Thyroid gland (tissue), 4 donors: Measurements from ENCODE around the gene TNRC6B. TPM values are rescaled to one million over a fixed set of nuclear protein-coding genes. Genes with fewer than 3 reads are reported as not detected.

Source experiments
- DNase-seq, 2 donors: peaks; one replicate each; pipeline ENCODE4 v3.0.0-alpha.2; 2019
- H3K27ac ChIP-seq, 3 donors: fragments of 200-600 bp; sonication (generic); 1 replicate in 2 of 3; 2 replicates in 1 of 3; pipeline ENCODE4 v1.5.1; 2016 to 2019; ENCODE audit warnings: mild to moderate bottlenecking in 1 of 3, moderate library complexity in 1 of 3
- H3K27me3 ChIP-seq: fragments of 200-600 bp; sonication (generic); one replicate; pipeline ENCODE4 v1.5.1; 2019
- H3K36me3 ChIP-seq, 2 donors: fragments of 200-600 bp; sonication (generic); one replicate each; pipeline ENCODE4 v1.5.1; 2016 to 2019
- H3K4me1 ChIP-seq, 2 donors: fragments of 200-600 bp; sonication (generic); one replicate each; pipeline ENCODE4 v1.5.1; 2017 to 2019
- H3K4me3 ChIP-seq, 3 donors: fragments of 200-600 bp; sonication (generic); replicated peaks in 1 of 3; 1 replicate in 2 of 3; 2 replicates in 1 of 3; pipeline ENCODE4 v1.5.1; 2016; ENCODE audit warnings: mild to moderate bottlenecking in 1 of 3
- H3K9me3 ChIP-seq: fragments of 200-600 bp; sonication (generic); one replicate; pipeline ENCODE4 v1.5.1; 2017
- POLR2A ChIP-seq, 2 donors: fragments of 450-650 bp; IDR thresholded peaks; one replicate each; pipeline ENCODE4 v1.6.1; 2017; ENCODE audit warnings: antibody characterized with exemption in 2 of 2, mild to moderate bottlenecking in 2 of 2, moderate library complexity in 1 of 2
- WGBS, 2 donors: methylation state at CpG; one replicate each; pipeline ENCODE4 v1.1.5; 2017; 5-methylcytosine and 5-hydroxymethylcytosine counted together
- intact Hi-C: fragments of 100-400 bp; cut with DNase I; formaldehyde crosslinking; loops from one replicate; pipeline ENCODE4 v1.15.1; 2023
- total RNA-seq, 4 donors: library from RNA; depleted of rRNA; stranded (reverse); fragments of >200 nt; gene quantifications; one replicate each; pipeline ENCODE4 v1.2.3, GENCODE V29; 2016
- TF ChIP-seq, protein P1 (sequence below), 6 experiments: fragments of 200-600 bp in 3 of 6; fragments of 450-650 bp in 3 of 6; sonication (generic) in 3 of 6; IDR thresholded peaks; one replicate each; pipeline ENCODE4 v1.5.1; 2016 to 2019; ENCODE audit warnings: antibody characterized with exemption in 6 of 6, mild to moderate bottlenecking in 2 of 6, inconsistent platforms in 1 of 6, moderate library complexity in 1 of 6

Gene TNRC6B
- total RNA-seq, 4 donors from 2014 or later, result 46.1 to 202 (median 114) TPM

DNA sequence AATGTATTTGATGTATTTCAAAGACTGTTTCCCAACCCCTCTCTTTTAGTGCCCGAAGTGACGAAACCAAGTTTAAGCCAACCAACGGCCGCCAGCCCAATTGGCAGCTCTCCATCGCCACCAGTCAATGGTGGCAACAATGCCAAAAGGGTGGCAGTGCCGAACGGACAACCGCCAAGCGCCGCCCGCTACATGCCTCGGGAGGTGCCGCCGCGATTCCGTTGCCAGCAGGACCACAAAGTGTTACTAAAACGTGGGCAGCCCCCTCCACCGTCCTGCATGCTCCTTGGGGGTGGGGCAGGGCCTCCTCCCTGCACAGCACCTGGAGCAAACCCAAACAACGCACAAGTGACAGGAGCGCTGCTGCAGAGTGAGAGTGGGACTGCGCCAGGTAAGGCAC, 84.1 kb downstream of the TNRC6B start:
- WGBS, 2 donors, result 95 to 97% methylated on average over 20 to 21 of the region's 21 CpGs
- H3K27me3 ChIP-seq, result no peaks in the 10 kb centered on the region
- intact Hi-C loops, result no loop called here
- no peak for TF ChIP-seq POLR2A (IDR thresholded peaks at IDR 0.05)
- TF ChIP-seq, protein P1, sequence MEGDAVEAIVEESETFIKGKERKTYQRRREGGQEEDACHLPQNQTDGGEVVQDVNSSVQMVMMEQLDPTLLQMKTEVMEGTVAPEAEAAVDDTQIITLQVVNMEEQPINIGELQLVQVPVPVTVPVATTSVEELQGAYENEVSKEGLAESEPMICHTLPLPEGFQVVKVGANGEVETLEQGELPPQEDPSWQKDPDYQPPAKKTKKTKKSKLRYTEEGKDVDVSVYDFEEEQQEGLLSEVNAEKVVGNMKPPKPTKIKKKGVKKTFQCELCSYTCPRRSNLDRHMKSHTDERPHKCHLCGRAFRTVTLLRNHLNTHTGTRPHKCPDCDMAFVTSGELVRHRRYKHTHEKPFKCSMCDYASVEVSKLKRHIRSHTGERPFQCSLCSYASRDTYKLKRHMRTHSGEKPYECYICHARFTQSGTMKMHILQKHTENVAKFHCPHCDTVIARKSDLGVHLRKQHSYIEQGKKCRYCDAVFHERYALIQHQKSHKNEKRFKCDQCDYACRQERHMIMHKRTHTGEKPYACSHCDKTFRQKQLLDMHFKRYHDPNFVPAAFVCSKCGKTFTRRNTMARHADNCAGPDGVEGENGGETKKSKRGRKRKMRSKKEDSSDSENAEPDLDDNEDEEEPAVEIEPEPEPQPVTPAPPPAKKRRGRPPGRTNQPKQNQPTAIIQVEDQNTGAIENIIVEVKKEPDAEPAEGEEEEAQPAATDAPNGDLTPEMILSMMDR (IDR thresholded peaks at IDR 0.05), result no peak
- H3K36me3 ChIP-seq, result peaks cover 11 to 15% of the 10 kb centered on the region in 2 donors
- H3K4me1 ChIP-seq, result peaks cover 0 to 16% of the 10 kb centered on the region in 2 donors
- no peak overlapping the region for H3K27ac ChIP-seq
- no peak overlapping the region for H3K4me3 ChIP-seq
- DNase-seq, result no peak
- H3K9me3 ChIP-seq, result no peaks in the 10 kb centered on the region

DNA sequence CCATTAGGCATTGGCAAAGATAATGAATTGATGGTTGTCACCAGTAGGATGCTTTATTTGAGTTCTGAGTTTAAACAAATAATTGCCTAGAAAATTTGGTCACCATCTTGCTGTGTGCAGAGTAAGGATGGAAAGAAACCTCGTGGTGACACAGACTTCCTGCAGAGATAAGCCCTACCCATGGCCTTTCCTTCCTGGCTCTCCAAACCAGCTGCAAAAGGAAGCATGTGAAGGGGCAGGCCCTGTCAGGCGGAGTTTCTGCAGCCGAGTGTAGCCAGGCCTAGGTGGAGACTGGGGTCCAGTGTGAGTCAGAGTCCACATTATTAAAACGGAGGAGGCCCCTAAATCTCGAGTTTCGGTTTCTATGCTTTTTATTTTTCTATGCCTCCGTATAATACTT, 85.5 kb downstream of the TNRC6B start:
- no peaks in the 10 kb centered on the region for H3K9me3 ChIP-seq
- peaks cover 11 to 15% of the 10 kb centered on the region in 2 donors for H3K36me3 ChIP-seq
- no peaks in the 10 kb centered on the region for H3K27me3 ChIP-seq
- no peak for DNase-seq
- H3K4me3 ChIP-seq, result no peak overlapping the region
- intact Hi-C loops, result no loop called here
- peak overlapping the region in 1 of 3 donors; percentile 27 for H3K27ac ChIP-seq
- TF ChIP-seq POLR2A (IDR thresholded peaks at IDR 0.05), result no peak
- TF ChIP-seq, protein P1 (IDR thresholded peaks at IDR 0.05), result no peak
- peaks cover 0 to 15% of the 10 kb centered on the region in 2 donors for H3K4me1 ChIP-seq
- WGBS, 2 donors, result 68 to 73% methylated on average over 7 of the region's 7 CpGs

DNA sequence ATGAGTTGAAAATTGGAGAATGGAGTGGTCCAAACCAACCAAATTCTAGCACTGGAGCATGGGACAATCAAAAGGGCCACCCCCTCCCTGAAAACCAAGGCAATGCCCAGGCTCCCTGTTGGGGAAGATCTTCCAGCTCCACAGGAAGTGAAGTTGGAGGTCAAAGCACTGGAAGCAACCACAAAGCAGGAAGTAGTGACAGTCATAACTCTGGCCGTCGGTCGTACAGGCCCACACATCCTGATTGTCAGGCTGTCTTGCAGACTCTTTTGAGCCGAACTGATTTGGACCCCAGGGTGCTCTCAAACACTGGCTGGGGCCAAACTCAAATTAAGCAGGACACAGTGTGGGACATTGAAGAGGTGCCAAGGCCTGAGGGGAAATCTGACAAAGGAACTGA, 88.1 kb downstream of the TNRC6B start:
- peaks cover 11 to 15% of the 10 kb centered on the region in 2 donors for H3K36me3 ChIP-seq

DNA sequence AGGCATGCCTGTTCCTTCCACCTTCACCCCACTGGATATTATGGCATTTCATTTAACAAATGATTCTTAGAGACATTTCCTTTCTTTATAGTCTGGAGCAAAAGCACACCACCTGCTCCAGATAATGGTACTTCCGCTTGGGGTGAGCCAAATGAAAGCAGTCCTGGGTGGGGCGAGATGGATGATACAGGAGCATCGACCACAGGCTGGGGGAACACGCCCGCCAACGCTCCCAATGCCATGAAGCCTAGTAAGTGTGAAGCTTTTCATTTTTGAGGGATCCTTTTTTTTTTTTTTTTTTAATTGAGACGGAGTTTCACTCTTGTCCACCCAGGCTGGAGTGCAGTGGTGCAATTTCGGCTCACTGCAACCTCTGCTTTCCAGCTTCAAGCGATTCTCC, 92.3 kb downstream of the TNRC6B start:
- TF ChIP-seq, protein P1 (IDR thresholded peaks at IDR 0.05), result no peak
- no peak for TF ChIP-seq POLR2A (IDR thresholded peaks at IDR 0.05)
- H3K4me3 ChIP-seq, result no peak overlapping the region
- 97 to 98% methylated on average over 9 of the region's 9 CpGs for WGBS, 2 donors
- peaks cover 2 to 14% of the 10 kb centered on the region in 2 donors for H3K36me3 ChIP-seq
- intact Hi-C loops, result no loop called here
- no peak overlapping the region for H3K27ac ChIP-seq
- peaks cover 4 to 9% of the 10 kb centered on the region in 2 donors for H3K4me1 ChIP-seq
- H3K9me3 ChIP-seq, result no peaks in the 10 kb centered on the region
- H3K27me3 ChIP-seq, result no peaks in the 10 kb centered on the region
- DNase-seq, result no peak

More for the DNA sequence above, 88.1 kb downstream of the TNRC6B start:
- 82 to 88% methylated on average over 4 of the region's 4 CpGs for WGBS, 2 donors
- no peak for DNase-seq
- intact Hi-C loops, result no loop called here
- no peak for TF ChIP-seq POLR2A (IDR thresholded peaks at IDR 0.05)
- TF ChIP-seq, protein P1 (IDR thresholded peaks at IDR 0.05), result no peak
- no peaks in the 10 kb centered on the region for H3K9me3 ChIP-seq
- no peaks in the 10 kb centered on the region for H3K4me1 ChIP-seq
- no peaks in the 10 kb centered on the region for H3K27me3 ChIP-seq
- H3K4me3 ChIP-seq, result no peak overlapping the region
- H3K27ac ChIP-seq, result no peak overlapping the region

DNA sequence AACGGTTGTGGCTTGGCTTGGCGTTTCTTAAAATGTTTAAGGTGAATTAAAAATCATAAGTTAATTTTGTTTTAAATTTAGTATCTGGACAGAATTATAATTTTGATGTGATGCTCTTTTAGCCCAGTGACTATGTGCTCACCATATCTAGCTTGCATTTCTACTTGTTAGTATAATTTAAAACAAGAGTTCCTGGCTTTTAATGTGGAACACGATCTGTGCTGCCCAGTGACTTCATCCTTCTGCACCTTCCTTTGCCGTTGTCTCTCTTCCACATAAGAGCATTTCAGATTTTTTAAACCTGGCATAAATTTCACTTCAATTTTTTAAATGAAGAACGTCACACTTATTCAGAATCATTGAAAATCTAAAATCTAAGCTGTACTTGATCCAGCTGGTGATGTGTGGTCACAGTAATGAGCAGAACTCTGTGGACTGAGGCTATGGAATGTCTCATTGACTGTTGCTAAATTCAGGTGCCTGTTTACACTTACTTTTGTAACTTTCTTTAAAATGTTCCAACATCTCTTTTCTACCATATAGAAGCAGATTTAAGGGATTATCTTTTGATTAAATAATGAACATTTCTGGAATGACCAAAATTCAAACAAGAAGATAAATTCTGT, 93.1 kb downstream of the TNRC6B start:
- peaks cover 0 to 8% of the 10 kb centered on the region in 2 donors for H3K36me3 ChIP-seq
- intact Hi-C loops, result no loop called here
- no peak overlapping the region for H3K4me3 ChIP-seq

More for the DNA sequence above, 93.1 kb downstream of the TNRC6B start:
- Histone ChIP-seq H3K4me1 (peaks cover 5 to 12% of the 10 kb centered on the region in 2 donors), H3K27ac (no peak overlapping the region), H3K9me3 (no peaks in the 10 kb centered on the region), H3K27me3 (no peaks in the 10 kb centered on the region)
- no peak for DNase-seq
- TF ChIP-seq POLR2A (IDR thresholded peaks at IDR 0.05), result no peak
- TF ChIP-seq, protein P1 (IDR thresholded peaks at IDR 0.05), result no peak
- WGBS, 2 donors, result 80 to 88% methylated on average over 5 of the region's 5 CpGs
